Epithelial cell of esophagus (primary cell): ENCODE data around the gene ABCC2.
"Not testable (repeated sequence)": the region's sequence is repeated elsewhere in the genome, so short reads cannot be mapped to it uniquely, and the experiment has no call there.

Experiments
- DNase-seq: peaks from one replicate; pipeline ENCODE4 v3.0.0; 2010; ENCODE audit warnings: low read depth
- H3K4me3 ChIP-seq: 2 replicates; pipeline ENCODE4 v1.5.1; 2011; ENCODE audit warnings: mild to moderate bottlenecking, low read length, control low read depth
- TF ChIP-seq, protein P1 (sequence below): IDR thresholded peaks from 2 replicates; pipeline ENCODE4 v1.5.1; 2011; ENCODE audit warnings: low read depth, mild to moderate bottlenecking, low read length, control low read depth, inconsistent platforms; ENCODE audit not compliant: insufficient read depth; ENCODE audit errors: missing control alignments

Gene ABCC2

DNA sequence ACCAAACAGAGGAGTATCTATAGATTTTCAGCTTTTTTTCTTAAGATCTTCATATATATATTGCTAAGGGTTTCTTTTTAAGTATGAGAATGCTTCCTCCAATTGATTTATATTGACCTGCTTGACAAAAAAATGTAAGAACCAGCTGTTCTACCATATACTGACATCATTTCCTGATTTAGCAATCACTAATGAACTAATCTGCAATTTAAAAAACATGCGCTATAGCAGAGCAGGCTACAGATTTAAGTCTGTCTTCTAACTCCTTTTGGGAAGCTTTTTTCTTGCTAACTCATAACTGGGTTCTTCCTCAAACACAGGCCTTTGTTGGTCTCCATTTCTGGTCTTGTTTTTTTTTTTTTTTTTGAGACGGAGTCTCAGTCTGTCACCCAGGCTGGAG is 33.2 kb downstream of the ABCC2 start:
- TF ChIP-seq, protein P1, sequence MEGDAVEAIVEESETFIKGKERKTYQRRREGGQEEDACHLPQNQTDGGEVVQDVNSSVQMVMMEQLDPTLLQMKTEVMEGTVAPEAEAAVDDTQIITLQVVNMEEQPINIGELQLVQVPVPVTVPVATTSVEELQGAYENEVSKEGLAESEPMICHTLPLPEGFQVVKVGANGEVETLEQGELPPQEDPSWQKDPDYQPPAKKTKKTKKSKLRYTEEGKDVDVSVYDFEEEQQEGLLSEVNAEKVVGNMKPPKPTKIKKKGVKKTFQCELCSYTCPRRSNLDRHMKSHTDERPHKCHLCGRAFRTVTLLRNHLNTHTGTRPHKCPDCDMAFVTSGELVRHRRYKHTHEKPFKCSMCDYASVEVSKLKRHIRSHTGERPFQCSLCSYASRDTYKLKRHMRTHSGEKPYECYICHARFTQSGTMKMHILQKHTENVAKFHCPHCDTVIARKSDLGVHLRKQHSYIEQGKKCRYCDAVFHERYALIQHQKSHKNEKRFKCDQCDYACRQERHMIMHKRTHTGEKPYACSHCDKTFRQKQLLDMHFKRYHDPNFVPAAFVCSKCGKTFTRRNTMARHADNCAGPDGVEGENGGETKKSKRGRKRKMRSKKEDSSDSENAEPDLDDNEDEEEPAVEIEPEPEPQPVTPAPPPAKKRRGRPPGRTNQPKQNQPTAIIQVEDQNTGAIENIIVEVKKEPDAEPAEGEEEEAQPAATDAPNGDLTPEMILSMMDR: no peak
- no peak for DNase-seq
- no peak overlapping the region for H3K4me3 ChIP-seq

DNA sequence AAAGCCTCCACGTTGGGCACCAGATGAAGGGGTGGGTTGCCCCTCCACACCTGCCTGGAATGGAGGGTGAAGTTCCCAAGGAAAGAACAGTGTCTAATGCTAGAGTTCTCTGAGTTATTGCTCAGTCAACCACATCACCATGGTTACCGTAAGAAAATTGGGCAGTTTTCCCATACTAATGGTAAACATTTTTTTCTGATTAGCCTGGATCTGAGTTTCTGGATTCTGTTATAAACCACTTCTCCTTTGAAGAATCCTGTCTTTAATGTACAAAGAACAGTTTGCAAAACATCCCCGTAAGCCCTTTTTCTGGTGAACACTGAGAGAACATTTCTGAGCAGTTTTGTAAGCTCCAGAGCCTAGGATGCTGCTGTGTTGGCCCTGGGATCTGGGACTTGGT is 45.5 kb downstream of the ABCC2 start:
- no peak overlapping the region for H3K4me3 ChIP-seq
- TF ChIP-seq, protein P1: no peak
- DNase-seq: no peak

DNA sequence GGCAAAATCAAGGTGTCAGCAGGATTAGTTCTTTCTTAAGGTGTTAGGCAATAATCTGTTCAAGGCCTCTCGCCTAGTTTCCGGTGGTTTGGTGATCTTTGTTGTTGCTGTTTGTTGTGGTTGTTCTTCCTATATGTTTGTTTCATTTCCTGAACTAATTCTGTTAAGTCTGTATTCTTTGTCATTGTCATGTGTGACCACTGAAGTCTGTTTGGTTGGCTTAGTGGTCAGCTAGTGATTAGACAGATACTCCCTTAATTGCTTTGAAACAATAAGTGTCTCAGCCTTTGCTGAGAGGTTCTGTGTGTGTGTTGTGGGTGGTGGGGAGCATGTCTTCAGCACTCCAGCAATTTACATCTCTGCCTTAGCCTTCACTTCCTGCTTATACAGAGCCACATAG is 46.0 kb downstream of the ABCC2 start:
- no peak for DNase-seq
- TF ChIP-seq, protein P1: no peak
- no peak overlapping the region for H3K4me3 ChIP-seq

DNA sequence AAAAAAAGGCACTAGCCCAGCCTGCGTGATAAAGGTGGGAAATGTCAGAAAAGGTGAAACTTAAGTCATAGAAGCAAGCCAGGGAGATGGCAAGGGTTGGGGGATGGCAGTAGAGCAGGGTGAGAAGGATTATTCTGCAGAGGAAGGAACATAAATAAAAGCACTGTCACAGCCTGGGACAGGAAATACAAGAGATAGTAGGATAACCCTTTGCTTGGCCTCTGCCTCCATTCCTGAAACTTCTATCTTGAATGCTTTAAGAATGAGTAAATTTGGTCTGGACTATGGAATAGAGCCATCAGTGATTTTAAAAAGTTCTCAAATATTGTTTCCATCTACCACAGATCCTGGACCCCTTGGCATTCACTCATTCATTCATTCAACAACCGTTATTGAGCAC is 50.0 kb downstream of the ABCC2 start:
- no peak for DNase-seq
- TF ChIP-seq, protein P1: no peak
- H3K4me3 ChIP-seq: no peak overlapping the region

DNA sequence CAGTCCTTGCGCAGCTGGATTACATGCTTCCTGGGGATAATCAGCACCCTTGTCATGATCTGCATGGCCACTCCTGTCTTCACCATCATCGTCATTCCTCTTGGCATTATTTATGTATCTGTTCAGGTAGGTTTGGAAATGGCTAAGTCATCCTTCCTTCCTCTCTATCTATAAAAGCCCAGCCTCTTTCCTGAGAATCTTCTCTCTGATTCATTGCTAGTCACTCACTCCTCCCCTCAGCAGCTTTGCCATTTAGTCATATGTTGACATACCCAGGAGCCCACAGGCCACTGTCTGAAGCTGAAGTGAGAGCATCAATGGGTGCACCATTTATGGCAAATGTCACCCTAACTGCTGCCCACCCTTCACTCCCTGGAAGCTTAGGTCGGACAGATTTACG is 52.0 kb downstream of the ABCC2 start:
- TF ChIP-seq, protein P1: no peak
- H3K4me3 ChIP-seq: no peak overlapping the region
- DNase-seq: peak; percentile 98

DNA sequence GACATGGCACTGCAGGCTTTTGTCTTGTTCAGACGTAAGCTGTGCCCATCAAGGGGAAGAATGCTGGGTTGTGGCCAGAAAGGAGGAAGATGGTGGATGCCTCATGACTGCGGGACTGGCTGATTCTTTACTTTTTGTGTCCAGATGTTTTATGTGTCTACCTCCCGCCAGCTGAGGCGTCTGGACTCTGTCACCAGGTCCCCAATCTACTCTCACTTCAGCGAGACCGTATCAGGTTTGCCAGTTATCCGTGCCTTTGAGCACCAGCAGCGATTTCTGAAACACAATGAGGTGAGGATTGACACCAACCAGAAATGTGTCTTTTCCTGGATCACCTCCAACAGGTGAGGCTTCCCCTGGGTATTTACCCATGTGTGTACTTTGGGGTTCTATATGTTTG is 53.5 kb downstream of the ABCC2 start:
- H3K4me3 ChIP-seq: no peak overlapping the region
- TF ChIP-seq, protein P1: no peak
- no peak for DNase-seq

DNA sequence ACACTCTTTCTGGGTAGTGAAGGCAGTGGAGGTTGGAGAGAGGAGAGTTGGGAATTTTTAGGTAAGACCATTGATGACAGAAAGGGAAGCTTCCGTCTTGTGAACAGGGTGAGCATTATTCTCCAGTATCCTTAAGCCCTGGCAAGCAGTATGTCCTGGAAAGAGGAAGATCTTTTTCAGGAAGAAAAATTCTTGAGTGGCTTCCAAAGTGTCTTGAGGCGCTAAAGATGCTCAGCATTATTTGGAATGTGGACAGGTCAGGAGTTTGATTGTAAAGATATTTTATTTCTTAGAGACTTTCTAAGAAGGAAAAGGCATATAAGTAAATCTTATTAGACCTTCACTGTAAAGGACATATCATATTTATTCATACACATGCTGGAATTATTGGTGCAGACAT is 54.3 kb downstream of the ABCC2 start:
- TF ChIP-seq, protein P1: no peak
- DNase-seq: no peak
- H3K4me3 ChIP-seq: no peak overlapping the region

DNA sequence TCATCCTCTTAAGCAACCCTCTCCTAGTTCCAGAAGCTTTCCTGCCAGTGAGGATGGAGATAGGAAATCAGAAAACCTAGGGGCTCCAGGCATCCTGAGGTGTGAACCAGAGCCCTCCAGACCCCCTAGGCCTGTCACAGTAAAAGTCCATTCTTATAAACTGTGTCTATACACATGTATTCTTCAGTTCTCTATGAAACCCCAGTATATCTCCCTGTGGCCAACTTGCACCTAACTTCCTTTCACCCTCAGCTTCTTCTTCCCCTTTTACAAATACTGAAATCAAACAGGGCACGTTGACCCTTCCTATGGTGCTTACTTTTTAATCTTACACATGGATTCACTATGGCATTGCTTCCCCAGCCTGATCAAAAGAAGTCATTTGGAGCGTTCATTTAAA is 58.4 kb downstream of the ABCC2 start:
- not testable (repeated sequence) for DNase-seq, H3K4me3 ChIP-seq
